ENCODE data around the gene MED16.

Gene MED16

GRCh38 chr19:884420-885211, 8.4 kb downstream of the MED16 start:
- Histone ChIP-seq H3K36me3 (ENCODE audit: insufficient read depth, low read length) (peaks cover 85% of the 10 kb centered on the region), H3K9me3 (ENCODE audit: insufficient read depth, low read length, severe bottlenecking) (no peaks in the 10 kb centered on the region), H2AFZ (ENCODE audit: low read depth, low read length) (no peak overlapping the region), H3K4me2 (ENCODE audit: insufficient read depth, low read length) (no peak overlapping the region), H4K20me1 (ENCODE audit: insufficient read depth, low read length) (peaks cover 5% of the 10 kb centered on the region), H3K27me3 (ENCODE audit: insufficient read depth, low read length, poor library complexity) (no peaks in the 10 kb centered on the region), H3K4me1 (ENCODE audit: insufficient read depth, low read length) (no peaks in the 10 kb centered on the region), H3K9ac (ENCODE audit: low read depth, low read length) (no peak overlapping the region), H3K79me2 (ENCODE audit: insufficient read depth, low read length) (0 out of 2 replicates have a peak, but pooled peaks cover 3% of the 10 kb centered on the region), H3K4me3 (ENCODE audit: low read depth in 1 of 2, low read length in 2 of 2) (no peak overlapping the region), H3K27ac (ENCODE audit: low read length) (no peak overlapping the region)
- DNase-seq (no peak), ATAC-seq (ENCODE audit: insufficient read depth, low read depth) (no peak)
- TF ChIP-seq CTCF (IDR thresholded peaks at IDR 0.05; ENCODE audit: borderline replicate concordance, extremely low read depth, low read length, poor library complexity, severe bottlenecking) (no peak), EZH2 (IDR thresholded peaks at IDR 0.05; ENCODE audit: borderline replicate concordance, low read depth, low read length, severe bottlenecking) (no peak)

DNA sequence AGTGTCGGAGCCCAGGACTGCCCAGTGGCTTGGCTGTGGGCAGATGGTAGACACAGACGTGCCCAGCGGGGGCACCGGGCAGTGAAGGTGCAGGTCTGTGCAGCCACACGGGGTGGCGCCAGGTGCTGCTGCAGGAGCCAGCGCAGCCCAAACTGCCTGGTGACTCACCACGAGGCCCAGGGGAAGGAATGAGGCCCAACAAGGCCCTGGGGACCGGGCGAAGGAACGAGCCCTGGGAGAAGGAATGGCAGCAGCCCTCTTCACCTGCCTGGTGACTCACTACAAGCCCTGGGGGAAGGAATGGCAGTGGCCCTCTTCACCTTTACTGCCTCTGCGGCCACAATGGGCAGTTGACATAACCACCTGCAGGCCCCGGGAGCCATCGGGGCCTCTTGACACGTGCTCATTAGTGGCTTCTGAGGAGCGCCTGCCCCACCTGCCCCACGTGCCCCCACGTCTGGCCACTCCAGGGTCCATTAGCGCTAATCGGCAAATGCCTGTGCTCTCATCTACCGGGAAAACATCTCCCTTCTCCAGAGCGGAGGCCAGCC, 9.3 kb downstream of the MED16 start:
- Histone ChIP-seq H3K27me3 (ENCODE audit: insufficient read depth, low read length, poor library complexity) (no peaks in the 10 kb centered on the region), H3K4me1 (ENCODE audit: insufficient read depth, low read length) (no peaks in the 10 kb centered on the region), H3K79me2 (ENCODE audit: insufficient read depth, low read length) (no peaks in the 10 kb centered on the region), H3K27ac (ENCODE audit: low read length) (no peak overlapping the region), H2AFZ (ENCODE audit: low read depth, low read length) (no peak overlapping the region), H3K36me3 (ENCODE audit: insufficient read depth, low read length) (peaks cover 80% of the 10 kb centered on the region), H3K4me3 (ENCODE audit: low read depth in 1 of 2, low read length in 2 of 2) (no peak overlapping the region), H3K9ac (ENCODE audit: low read depth, low read length) (no peak overlapping the region), H4K20me1 (ENCODE audit: insufficient read depth, low read length) (peaks cover 5% of the 10 kb centered on the region; the same call in 1 of the 2 replicates), H3K9me3 (ENCODE audit: insufficient read depth, low read length, severe bottlenecking) (no peaks in the 10 kb centered on the region), H3K4me2 (ENCODE audit: insufficient read depth, low read length) (no peak overlapping the region)
- no peak for TF ChIP-seq CTCF (IDR thresholded peaks at IDR 0.05; ENCODE audit: borderline replicate concordance, extremely low read depth, low read length, poor library complexity, severe bottlenecking)
- TF ChIP-seq EZH2 (IDR thresholded peaks at IDR 0.05; ENCODE audit: borderline replicate concordance, low read depth, low read length, severe bottlenecking), result no peak
- no peak for ATAC-seq (ENCODE audit: insufficient read depth, low read depth)
- DNase-seq, result no peak

DNA sequence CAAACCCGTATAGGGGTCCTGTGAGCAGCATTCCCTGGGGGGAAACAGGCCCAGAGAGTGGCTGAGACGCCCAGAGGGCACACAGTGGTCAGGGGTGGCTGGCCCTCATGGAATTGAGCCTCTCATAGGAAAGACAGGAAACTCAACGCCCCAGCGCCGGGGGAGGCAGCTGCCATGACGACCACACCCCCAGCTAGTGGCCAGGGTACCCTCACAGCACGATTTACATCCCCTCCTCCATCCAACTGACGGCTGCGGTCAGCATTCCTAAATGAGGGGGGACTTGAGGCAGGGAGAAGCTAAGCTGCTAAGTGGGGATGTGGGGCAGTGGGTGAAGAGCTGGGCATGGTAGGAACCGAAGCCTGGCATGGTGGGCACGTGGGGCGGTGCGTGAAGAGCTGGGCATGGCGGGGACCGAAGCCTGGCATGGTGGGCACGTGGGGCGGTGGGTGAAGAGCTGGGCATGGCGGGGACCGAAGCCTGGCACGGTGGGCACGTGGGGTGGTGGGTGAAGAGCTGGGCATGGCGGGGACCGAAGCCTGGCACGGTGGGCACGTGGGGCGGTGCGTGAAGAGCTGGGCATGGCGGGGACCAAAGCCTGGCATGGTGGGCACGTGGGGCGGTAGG, 10.0 kb downstream of the MED16 start:
- TF ChIP-seq EZH2 (IDR thresholded peaks at IDR 0.05; ENCODE audit: borderline replicate concordance, low read depth, low read length, severe bottlenecking), result no peak
- TF ChIP-seq CTCF (IDR thresholded peaks at IDR 0.05; ENCODE audit: borderline replicate concordance, extremely low read depth, low read length, poor library complexity, severe bottlenecking), result no peak
- no peak for ATAC-seq (ENCODE audit: insufficient read depth, low read depth)
- Histone ChIP-seq H3K9ac (ENCODE audit: low read depth, low read length) (no peak overlapping the region), H3K36me3 (ENCODE audit: insufficient read depth, low read length) (peaks cover 76% of the 10 kb centered on the region), H3K4me2 (ENCODE audit: insufficient read depth, low read length) (no peak overlapping the region), H3K4me1 (ENCODE audit: insufficient read depth, low read length) (no peaks in the 10 kb centered on the region), H3K27me3 (ENCODE audit: insufficient read depth, low read length, poor library complexity) (no peaks in the 10 kb centered on the region), H3K4me3 (ENCODE audit: low read depth in 1 of 2, low read length in 2 of 2) (no peak overlapping the region), H3K27ac (ENCODE audit: low read length) (no peak overlapping the region), H3K79me2 (ENCODE audit: insufficient read depth, low read length) (no peaks in the 10 kb centered on the region), H3K9me3 (ENCODE audit: insufficient read depth, low read length, severe bottlenecking) (no peaks in the 10 kb centered on the region), H2AFZ (ENCODE audit: low read depth, low read length) (no peak overlapping the region), H4K20me1 (ENCODE audit: insufficient read depth, low read length) (peaks cover 5% of the 10 kb centered on the region; the same call in 1 of the 2 replicates)
- no peak for DNase-seq
